ENCODE measurements around the gene NOXO1.
A peak's percentile ranks its signal among the peaks of the same experiment; 100 is the strongest.
"Not testable (repeated sequence)": the region's sequence is repeated elsewhere in the genome, so short reads cannot be mapped to it uniquely, and the experiment has no call there.

NOXO1 gene

GRCh38 chr16:1966460-1966859 lies 14.8 kb downstream of the NOXO1 start, which contains the start of gene RNF151:
Gene RNF151 (plus strand): TSS chr16:1966856. CDS start chr16:1966882, 26 bp downstream.
- DNase-seq (ENCODE audit: low spot score) = no peak
- in situ Hi-C loops (cut with MboI; ENCODE audit: low sequenced_read_pairs, unreplicated experiment) = no loop called here
- TF ChIP-seq CTCF (IDR thresholded peaks at IDR 0.05; ENCODE audit: borderline replicate concordance, control extremely low read depth, extremely low read depth, insufficient read depth, missing control alignments) = no peak

- in situ Hi-C loops (cut with MboI; ENCODE audit: low sequenced_read_pairs, unreplicated experiment) = no loop called here
- TF ChIP-seq CTCF (IDR thresholded peaks at IDR 0.05; ENCODE audit: borderline replicate concordance, control extremely low read depth, extremely low read depth, insufficient read depth, missing control alignments) = no peak
- no peak for DNase-seq (ENCODE audit: low spot score)
These were observed 15.8 kb downstream of the NOXO1 start for GRCh38 chr16:1965396-1966001.

DNA sequence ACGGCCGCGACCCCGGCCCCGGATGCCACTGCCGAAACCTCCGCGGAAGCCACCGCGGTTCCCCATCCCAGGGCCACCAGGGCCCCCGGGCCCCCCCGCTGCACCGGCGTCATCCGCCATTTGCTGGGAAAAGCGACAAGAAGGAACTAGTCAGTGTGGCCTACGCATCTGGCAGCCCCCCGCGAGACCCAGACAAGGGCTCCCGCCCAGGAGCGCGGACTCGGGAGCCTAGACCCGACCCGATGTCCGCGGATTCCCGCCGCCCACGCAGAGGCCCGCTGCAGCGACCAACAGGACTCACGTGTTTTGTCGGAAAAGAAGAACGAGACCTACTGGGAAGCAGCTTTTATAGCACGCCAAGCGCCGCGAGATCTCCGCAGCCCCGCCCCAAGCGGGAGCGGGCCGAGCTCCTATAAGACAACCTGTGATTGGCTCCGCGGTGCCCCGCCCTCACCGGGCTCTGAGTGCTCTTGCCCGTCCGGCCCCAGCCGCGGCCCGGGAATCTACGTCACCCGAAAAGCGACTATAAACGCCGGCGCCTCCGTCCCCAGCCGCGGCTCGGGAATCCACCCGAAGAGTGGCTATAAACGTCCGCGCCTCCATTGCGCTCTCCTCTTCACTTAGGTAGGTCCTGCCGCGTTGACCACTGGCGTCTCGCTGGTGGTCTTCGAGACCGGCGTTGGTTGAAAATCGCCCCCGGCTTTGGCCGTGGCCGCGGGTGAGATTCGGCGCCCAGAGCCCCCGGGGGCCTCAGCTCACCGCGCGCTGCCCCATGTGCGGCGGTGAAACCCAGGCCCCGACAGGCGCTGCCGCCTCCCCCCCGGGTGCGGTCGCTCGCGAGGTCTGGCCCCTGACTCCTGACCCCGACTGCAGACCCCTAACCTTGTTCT lies 16.5 kb downstream of the NOXO1 start, which contains the start of gene RPS2:
TSS of gene RPS2 (minus strand) at position 321 of the 890 bp plus-strand sequence. CDS start at position 120, 201 bp downstream.
- DNase-seq (ENCODE audit: low spot score) = peak; percentile 100
- no peak for TF ChIP-seq CTCF (IDR thresholded peaks at IDR 0.05; ENCODE audit: borderline replicate concordance, control extremely low read depth, extremely low read depth, insufficient read depth, missing control alignments)
- in situ Hi-C loops (cut with MboI; ENCODE audit: low sequenced_read_pairs, unreplicated experiment) = no loop called here

GRCh38 chr16:1963806-1964505 lies 17.3 kb downstream of the NOXO1 start:
- no peak for DNase-seq (ENCODE audit: low spot score)
- in situ Hi-C loops (cut with MboI; ENCODE audit: low sequenced_read_pairs, unreplicated experiment) = no loop called here
- TF ChIP-seq CTCF (IDR thresholded peaks at IDR 0.05; ENCODE audit: borderline replicate concordance, control extremely low read depth, extremely low read depth, insufficient read depth, missing control alignments) = peak; percentile 25

- in situ Hi-C loops (cut with MboI; ENCODE audit: low sequenced_read_pairs, unreplicated experiment); DNase-seq (ENCODE audit: low spot score): not testable (repeated sequence)
These were observed 18.8 kb downstream of the NOXO1 start for GRCh38 chr16:1962161-1963153.

DNA sequence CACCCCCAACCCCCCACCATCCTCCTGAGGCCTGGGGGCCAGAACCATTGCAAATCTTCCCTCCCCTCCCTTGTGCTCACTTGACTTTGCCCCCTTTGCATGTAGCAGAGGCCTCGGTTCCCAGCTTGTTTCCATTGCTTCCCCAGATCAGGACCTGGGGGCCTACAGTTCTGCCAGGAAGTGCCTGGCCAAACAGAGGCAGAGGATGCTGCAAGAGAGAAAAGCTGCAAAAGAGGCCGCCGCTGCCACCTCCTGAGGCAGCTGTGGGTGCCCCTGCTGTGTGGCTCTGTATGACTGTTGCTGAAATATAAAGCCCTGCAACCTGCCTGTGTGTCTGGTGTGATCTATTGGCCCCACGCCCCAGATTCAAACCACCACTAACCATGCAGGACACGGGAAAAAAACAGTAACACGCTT lies 19.6 kb downstream of the NOXO1 start:
- no peak for TF ChIP-seq CTCF (IDR thresholded peaks at IDR 0.05; ENCODE audit: borderline replicate concordance, control extremely low read depth, extremely low read depth, insufficient read depth, missing control alignments)

More for the DNA sequence above, 19.6 kb downstream of the NOXO1 start:
- in situ Hi-C loops (cut with MboI; ENCODE audit: low sequenced_read_pairs, unreplicated experiment) = no loop called here
- DNase-seq (ENCODE audit: low spot score) = no peak

Measured in GM13976 (cell line).